SIG-M5 treated with dmso at 0.1 percent for 504 hours (cell line): ENCODE results near the gene CFAP70.
"Not testable (repeated sequence)": the region's sequence is repeated elsewhere in the genome, so short reads cannot be mapped to it uniquely, and the experiment has no call there.

Source experiments
- DNase-seq: peaks from one replicate; lab custom pipeline; 2025; ENCODE audit not compliant: unreplicated experiment; lab: John Stamatoyannopoulos, UW

The CFAP70 gene

GRCh38 chr10:73258612-73259011, 100.1 kb downstream of the CFAP70 start:
- DNase-seq, result not testable (repeated sequence)

- no peak for DNase-seq
These were observed 105.5 kb downstream of the CFAP70 start for GRCh38 chr10:73253225-73253555.

- DNase-seq, result peak; percentile 96
These were observed 106.0 kb downstream of the CFAP70 start, which contains the start of gene MRPS16 for GRCh38 chr10:73252445-73253224. Gene MRPS16 (minus strand): TSS chr10:73252644. CDS start chr10:73252482, 162 bp downstream.

GRCh38 chr10:73251683-73252444, 106.8 kb downstream of the CFAP70 start:
- peak; percentile 24 for DNase-seq

GRCh38 chr10:73248259-73248724, 110.4 kb downstream of the CFAP70 start:
- DNase-seq, result no peak

GRCh38 chr10:73247509-73248258, 111.0 kb downstream of the CFAP70 start:
- DNase-seq, result no peak

GRCh38 chr10:73246646-73247508, 111.8 kb downstream of the CFAP70 start, which contains the start of gene DNAJC9:
Gene DNAJC9 (minus strand): TSS chr10:73247255. CDS start chr10:73247189, 66 bp downstream.
- peak; percentile 92 for DNase-seq

GRCh38 chr10:73246322-73246645, 112.4 kb downstream of the CFAP70 start:
- no peak for DNase-seq

- DNase-seq, result no peak
These were observed 113.7 kb downstream of the CFAP70 start for GRCh38 chr10:73244866-73245477.

GRCh38 chr10:73239908-73240307, 118.8 kb downstream of the CFAP70 start:
- DNase-seq, result no peak

GRCh38 chr10:73238990-73239566, 119.6 kb downstream of the CFAP70 start:
- no peak for DNase-seq

GRCh38 chr10:73234695-73235094, 124.0 kb downstream of the CFAP70 start:
- no peak for DNase-seq

- no peak for DNase-seq
These were observed 124.8 kb downstream of the CFAP70 start for GRCh38 chr10:73233883-73234282.

GRCh38 chr10:73232887-73233286, 125.8 kb downstream of the CFAP70 start:
- DNase-seq, result no peak

GRCh38 chr10:73229567-73229966, 129.1 kb downstream of the CFAP70 start:
- DNase-seq, result no peak

GRCh38 chr10:73228247-73228646, 130.4 kb downstream of the CFAP70 start:
- no peak for DNase-seq

GRCh38 chr10:73226663-73227062, 132.0 kb downstream of the CFAP70 start:
- no peak for DNase-seq

GRCh38 chr10:73225518-73225917, 133.1 kb downstream of the CFAP70 start:
- no peak for DNase-seq

- DNase-seq, result no peak
These were observed 137.7 kb downstream of the CFAP70 start for GRCh38 chr10:73220989-73221388.

- no peak for DNase-seq
These were observed 139.3 kb downstream of the CFAP70 start for GRCh38 chr10:73219384-73219783.
